RWPE2 (cell line): Measurements from ENCODE around the gene HNRNPF.

ENCODE experiments used
- ATAC-seq: fragments of 200-7000 bp; cut with Tn5 transposase; 3 replicates; pipeline ENCODE4 v1.9.1; 2021; ENCODE audit warnings: low read depth
- DNase-seq: peaks from one replicate; pipeline ENCODE4 v3.0.0-alpha.2; 2020; ENCODE audit warnings: low spot score
- H3K27ac ChIP-seq: fragments of 450-650 bp; 2 replicates; pipeline ENCODE4 v1.5.1; 2017; ENCODE audit warnings: mild to moderate bottlenecking; ENCODE audit not compliant: poor library complexity, severe bottlenecking
- H3K27me3 ChIP-seq: fragments of 250-450 bp; sonication (Bioruptor Pico); 2 replicates; pipeline ENCODE4 v1.5.1; 2021; ENCODE audit warnings: mild to moderate bottlenecking, moderate library complexity; ENCODE audit not compliant: insufficient read depth, poor library complexity, severe bottlenecking
- H3K36me3 ChIP-seq: fragments of 250-450 bp; sonication (Bioruptor Pico); 2 replicates; pipeline ENCODE4 v1.5.1; 2020; ENCODE audit warnings: low read depth, mild to moderate bottlenecking, moderate library complexity
- H3K4me1 ChIP-seq: fragments of 250-450 bp; sonication (Bioruptor Pico); 2 replicates; pipeline ENCODE4 v1.5.1; 2021; ENCODE audit warnings: mild to moderate bottlenecking, moderate library complexity; ENCODE audit not compliant: insufficient read depth, poor library complexity, severe bottlenecking
- H3K4me3 ChIP-seq: fragments of 250-450 bp; sonication (Bioruptor Pico); 2 replicates; pipeline ENCODE4 v1.5.1; 2021; ENCODE audit warnings: mild to moderate bottlenecking, moderate library complexity; ENCODE audit not compliant: severe bottlenecking
- H3K9me3 ChIP-seq: fragments of 250-450 bp; sonication (Bioruptor Pico); 2 replicates; pipeline ENCODE4 v1.5.1; 2021; ENCODE audit warnings: mild to moderate bottlenecking, moderate library complexity; ENCODE audit not compliant: severe bottlenecking
- CTCF ChIP-seq: fragments of 450-650 bp; IDR thresholded peaks from one replicate; pipeline ENCODE4 v1.5.1; 2017; ENCODE audit warnings: mild to moderate bottlenecking, moderate library complexity; ENCODE audit not compliant: poor library complexity, severe bottlenecking

HNRNPF gene

GRCh38 chr10:43384252-43385221 lies 24.4 kb downstream of the HNRNPF start:
- Histone ChIP-seq H3K36me3 (peaks cover 44% of the 10 kb centered on the region), H3K9me3 (no peaks in the 10 kb centered on the region), H3K4me1 (no peaks in the 10 kb centered on the region), H3K27me3 (no peaks in the 10 kb centered on the region), H3K4me3 (no peak overlapping the region), H3K27ac (peak overlapping the region; percentile 24)
- peak; percentile 11 for DNase-seq
- peak; percentile 35 for ATAC-seq
- no peak for TF ChIP-seq CTCF

- Histone ChIP-seq H3K4me3 (no peak overlapping the region), H3K27me3 (no peaks in the 10 kb centered on the region), H3K9me3 (no peaks in the 10 kb centered on the region), H3K27ac (peak overlapping the region; percentile 24), H3K4me1 (no peaks in the 10 kb centered on the region), H3K36me3 (peaks cover 32% of the 10 kb centered on the region)
- DNase-seq (no peak), ATAC-seq (peak; percentile 43)
- no peak for TF ChIP-seq CTCF
These were observed 25.6 kb downstream of the HNRNPF start for GRCh38 chr10:43383204-43383971.

- no peaks in the 10 kb centered on the region for H3K27me3 ChIP-seq
- no peaks in the 10 kb centered on the region for H3K9me3 ChIP-seq
- no peak for TF ChIP-seq CTCF
- ATAC-seq = peak; percentile 41
- DNase-seq = no peak
- no peak overlapping the region for H3K4me3 ChIP-seq
- H3K27ac ChIP-seq = no peak overlapping the region
- H3K4me1 ChIP-seq = no peaks in the 10 kb centered on the region
- H3K36me3 ChIP-seq = peaks cover 6% of the 10 kb centered on the region
These were observed 28.3 kb downstream of the HNRNPF start for GRCh38 chr10:43380610-43381222.

- H3K9me3 ChIP-seq = no peaks in the 10 kb centered on the region
- ATAC-seq (peak; percentile 57; the same call in 2 of the 3 replicates), DNase-seq (no peak)
- no peak overlapping the region for H3K4me3 ChIP-seq
- no peaks in the 10 kb centered on the region for H3K4me1 ChIP-seq
- no peak for TF ChIP-seq CTCF
- H3K27ac ChIP-seq = no peak overlapping the region
- H3K27me3 ChIP-seq = no peaks in the 10 kb centered on the region
- H3K36me3 ChIP-seq = no peaks in the 10 kb centered on the region
These were observed 31.5 kb downstream of the HNRNPF start for GRCh38 chr10:43377424-43377883.
